ENCODE results near the gene RPRD2.

RPRD2 gene

GRCh38 chr1:150513351-150513791 lies 149.4 kb downstream of the RPRD2 start:
- no peak for DNase-seq (ENCODE audit: low read depth, low spot score)

- DNase-seq (ENCODE audit: low read depth, low spot score): no peak
Measured at GRCh38 chr1:150514260-150514659, 150.3 kb downstream of the RPRD2 start.

GRCh38 chr1:150514913-150515327 lies 151.0 kb downstream of the RPRD2 start:
- no peak for DNase-seq (ENCODE audit: low read depth, low spot score)

- DNase-seq (ENCODE audit: low read depth, low spot score): peak; percentile 86
Measured at GRCh38 chr1:150515328-150516049, 151.5 kb downstream of the RPRD2 start, which contains the start of gene FALEC. FALEC (plus strand) TSS chr1:150515752.

GRCh38 chr1:150516050-150516591 lies 152.2 kb downstream of the RPRD2 start:
- no peak for DNase-seq (ENCODE audit: low read depth, low spot score)

- no peak for DNase-seq (ENCODE audit: low read depth, low spot score)
Measured at GRCh38 chr1:150516616-150517015, 152.7 kb downstream of the RPRD2 start.

- no peak for DNase-seq (ENCODE audit: low read depth, low spot score)
Measured at GRCh38 chr1:150521196-150521968, 157.4 kb downstream of the RPRD2 start.

GRCh38 chr1:150525348-150525747 lies 161.4 kb downstream of the RPRD2 start:
- DNase-seq (ENCODE audit: low read depth, low spot score): no peak

Data from smooth muscle cell of the brain vasculature (primary cell).